CD4-positive, alpha-beta T cell treated with Interferon gamma for 1 hour (primary cell): ENCODE data around the gene ZFP28.

Source experiments
- DNase-seq: peaks from one replicate; pipeline ENCODE4 v3.0.0-alpha.2; 2020

The ZFP28 gene

GRCh38 chr19:56538761-56539263 is at the start of gene ZFP28:
Gene ZFP28 (plus strand): TSS chr19:56538948. CDS start chr19:56539019, 71 bp downstream.
- no peak for DNase-seq

- DNase-seq: no peak
Measured at GRCh38 chr19:56491399-56491798, 47.3 kb upstream of the ZFP28 start.

- no peak for DNase-seq
Measured at GRCh38 chr19:56504581-56504980, 34.2 kb upstream of the ZFP28 start.

GRCh38 chr19:56507446-56508289 is 31.1 kb upstream of the ZFP28 start, which contains the start of gene ZNF471:
Gene ZNF471 (plus strand): TSS chr19:56507855. CDS start chr19:56511572, 3,717 bp downstream.
- peak; percentile 95 for DNase-seq

- no peak for DNase-seq
Measured at GRCh38 chr19:56508290-56508778, 30.4 kb upstream of the ZFP28 start.

GRCh38 chr19:56525214-56525860 is 13.4 kb upstream of the ZFP28 start:
- no peak for DNase-seq

- DNase-seq: no peak
Measured at GRCh38 chr19:56537442-56537841, 1.3 kb upstream of the ZFP28 start.

- peak; percentile 91 for DNase-seq
Measured at GRCh38 chr19:56538254-56538760, 441 bp upstream of the ZFP28 start.

GRCh38 chr19:56543776-56544175 is 5.0 kb downstream of the ZFP28 start:
- no peak for DNase-seq

- DNase-seq: no peak
Measured at GRCh38 chr19:56547535-56547934, 8.8 kb downstream of the ZFP28 start.

- no peak for DNase-seq
Measured at GRCh38 chr19:56554272-56554869, 15.6 kb downstream of the ZFP28 start.

- no peak for DNase-seq
Measured at GRCh38 chr19:56562766-56563165, 24.0 kb downstream of the ZFP28 start.

GRCh38 chr19:56566904-56567273 is 28.1 kb downstream of the ZFP28 start:
- DNase-seq: no peak

- peak; percentile 87 for DNase-seq
Measured at GRCh38 chr19:56567274-56568120, 28.7 kb downstream of the ZFP28 start, which contains the start of gene ZNF470. Gene ZNF470 (plus strand): TSS chr19:56567468. CDS start chr19:56570312, 2,844 bp downstream.

- DNase-seq: no peak
Measured at GRCh38 chr19:56572589-56572988, 33.8 kb downstream of the ZFP28 start.

- no peak for DNase-seq
Measured at GRCh38 chr19:56573914-56574313, 35.2 kb downstream of the ZFP28 start.

- no peak for DNase-seq
Measured at GRCh38 chr19:56577719-56578602, 39.2 kb downstream of the ZFP28 start.

GRCh38 chr19:56594446-56594782 is 55.7 kb downstream of the ZFP28 start:
- DNase-seq: no peak

GRCh38 chr19:56594783-56595547 is 56.2 kb downstream of the ZFP28 start, which contains the start of gene ZNF71:
Gene ZNF71 (plus strand): TSS chr19:56595302. CDS start chr19:56601559, 6,257 bp downstream.
- DNase-seq: peak; percentile 86

GRCh38 chr19:56595548-56595899 is 56.8 kb downstream of the ZFP28 start:
- no peak for DNase-seq
